K562 (cell line): ENCODE data around the gene LYSMD4. TPM values are rescaled to one million over a fixed set of nuclear protein-coding genes. Genes with fewer than 3 reads are reported as not detected.

Experiments used
- KLF1 ChIP-seq: fragments of 450-650 bp; IDR thresholded peaks from 2 replicates; pipeline ENCODE4 v1.6.1; 2016; ENCODE audit warnings: missing genetic modification characterization, missing compliant biosample characterization
- MBD2 ChIP-seq: sonication (generic); IDR thresholded peaks from 2 replicates; pipeline ENCODE4 v1.6.1; 2016; ENCODE audit warnings: low read depth, borderline replicate concordance
- NFRKB ChIP-seq: fragments of 450-650 bp; IDR thresholded peaks from 2 replicates; pipeline ENCODE4 v1.6.1; 2016; ENCODE audit warnings: low read depth
- TAF9B ChIP-seq: fragments of 450-650 bp; IDR thresholded peaks from 2 replicates; pipeline ENCODE4 v1.6.1; 2018; ENCODE audit warnings: mild to moderate bottlenecking; ENCODE audit not compliant: partially characterized antibody
- ZNF311 ChIP-seq: fragments of 250-450 bp; sonication (Bioruptor Pico); IDR thresholded peaks from 2 replicates; pipeline ENCODE4 v1.4.0; 2020; ENCODE audit warnings: mild to moderate bottlenecking, moderate library complexity
- ZNF445 ChIP-seq: fragments of 250-450 bp; sonication (Bioruptor Pico); IDR thresholded peaks from 2 replicates; pipeline ENCODE4 v1.4.0; 2020; ENCODE audit warnings: low read depth, mild to moderate bottlenecking, moderate library complexity
- polyA plus RNA-seq, 8 experiments: library from polyadenylated mRNA; depleted of rRNA in 4 of 8; stranded (reverse) in 5 of 8; unstranded in 3 of 8; fragments of >200 nt; fragmentation: Nextera tagmentation in 2 of 8; fragmentation: Illumina TruSeq in 1 of 8; extraction: Ambion mirVana in 2 of 8; extraction: Trizol in 1 of 8; gene quantifications; 2 replicates each; pipeline versions ENCODE4 v1.2.1 to v1.2.3, GENCODE V29; 2011 to 2014; ENCODE audit warnings: inconsistent platforms in 1 of 8, missing spikeins in 1 of 8
- total RNA-seq, 7 experiments: library from RNA; depleted of rRNA in 6 of 7; stranded (reverse); fragments of >200 nt in 6 of 7; fragmentation: Illumina TruSeq in 2 of 7; extraction: Trizol in 2 of 7; gene quantifications; 2 replicates each; pipeline versions ENCODE4 v1.2.1 to v1.2.3, GENCODE V29; 2011 to 2021; ENCODE audit warnings: low replicate concordance in 1 of 7
- TF ChIP-seq, protein P1 (sequence below), 2 experiments: fragments of 450-650 bp in 1 of 2; sonication (generic) in 1 of 2; formaldehyde crosslinking in 1 of 2; IDR thresholded peaks; 2 replicates each; pipeline versions ENCODE4 v1.7.1 to v1.9.0; 2016 to 2022; ENCODE audit warnings: inconsistent platforms in 1 of 2, mild to moderate bottlenecking in 1 of 2, missing genetic modification reagents in 1 of 2
- TF ChIP-seq, protein P2 (sequence below), 2 experiments: fragments of 450-650 bp in 1 of 2; IDR thresholded peaks; 2 replicates each; pipeline ENCODE4 v1.6.1; 2011 to 2017; ENCODE audit warnings: low read depth in 2 of 2, antibody characterized with exemption in 1 of 2, borderline replicate concordance in 1 of 2, low read length in 1 of 2, mild to moderate bottlenecking in 1 of 2, mixed read lengths in 1 of 2; ENCODE audit not compliant: control insufficient read depth in 1 of 2
- TF ChIP-seq, protein P3 (sequence below): fragments of 450-650 bp; IDR thresholded peaks from 2 replicates; pipeline ENCODE4 v1.7.1; 2018; ENCODE audit warnings: mild to moderate bottlenecking, low read depth; ENCODE audit not compliant: partially characterized antibody

LYSMD4 gene
- total and polyA plus RNA-seq, 9 of the 15 experiments (the other 6 are each of a cell fraction or from before 2014, with no cell fraction given) = 0.46 to 3.1 (median 2.0) TPM

- TF ChIP-seq, protein P1, sequence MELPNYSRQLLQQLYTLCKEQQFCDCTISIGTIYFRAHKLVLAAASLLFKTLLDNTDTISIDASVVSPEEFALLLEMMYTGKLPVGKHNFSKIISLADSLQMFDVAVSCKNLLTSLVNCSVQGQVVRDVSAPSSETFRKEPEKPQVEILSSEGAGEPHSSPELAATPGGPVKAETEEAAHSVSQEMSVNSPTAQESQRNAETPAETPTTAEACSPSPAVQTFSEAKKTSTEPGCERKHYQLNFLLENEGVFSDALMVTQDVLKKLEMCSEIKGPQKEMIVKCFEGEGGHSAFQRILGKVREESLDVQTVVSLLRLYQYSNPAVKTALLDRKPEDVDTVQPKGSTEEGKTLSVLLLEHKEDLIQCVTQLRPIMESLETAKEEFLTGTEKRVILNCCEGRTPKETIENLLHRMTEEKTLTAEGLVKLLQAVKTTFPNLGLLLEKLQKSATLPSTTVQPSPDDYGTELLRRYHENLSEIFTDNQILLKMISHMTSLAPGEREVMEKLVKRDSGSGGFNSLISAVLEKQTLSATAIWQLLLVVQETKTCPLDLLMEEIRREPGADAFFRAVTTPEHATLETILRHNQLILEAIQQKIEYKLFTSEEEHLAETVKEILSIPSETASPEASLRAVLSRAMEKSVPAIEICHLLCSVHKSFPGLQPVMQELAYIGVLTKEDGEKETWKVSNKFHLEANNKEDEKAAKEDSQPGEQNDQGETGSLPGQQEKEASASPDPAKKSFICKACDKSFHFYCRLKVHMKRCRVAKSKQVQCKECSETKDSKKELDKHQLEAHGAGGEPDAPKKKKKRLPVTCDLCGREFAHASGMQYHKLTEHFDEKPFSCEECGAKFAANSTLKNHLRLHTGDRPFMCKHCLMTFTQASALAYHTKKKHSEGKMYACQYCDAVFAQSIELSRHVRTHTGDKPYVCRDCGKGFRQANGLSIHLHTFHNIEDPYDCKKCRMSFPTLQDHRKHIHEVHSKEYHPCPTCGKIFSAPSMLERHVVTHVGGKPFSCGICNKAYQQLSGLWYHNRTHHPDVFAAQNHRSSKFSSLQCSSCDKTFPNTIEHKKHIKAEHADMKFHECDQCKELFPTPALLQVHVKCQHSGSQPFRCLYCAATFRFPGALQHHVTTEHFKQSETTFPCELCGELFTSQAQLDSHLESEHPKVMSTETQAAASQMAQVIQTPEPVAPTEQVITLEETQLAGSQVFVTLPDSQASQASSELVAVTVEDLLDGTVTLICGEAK (IDR thresholded peaks at IDR 0.05) = peak; percentile 56; the same call in 1 of the 2 replicates
- TF ChIP-seq, protein P1 (CRISPR knock-in tag; IDR thresholded peaks at IDR 0.05) = no peak
- TF ChIP-seq KLF1 = no peak
- TF ChIP-seq, protein P2, sequence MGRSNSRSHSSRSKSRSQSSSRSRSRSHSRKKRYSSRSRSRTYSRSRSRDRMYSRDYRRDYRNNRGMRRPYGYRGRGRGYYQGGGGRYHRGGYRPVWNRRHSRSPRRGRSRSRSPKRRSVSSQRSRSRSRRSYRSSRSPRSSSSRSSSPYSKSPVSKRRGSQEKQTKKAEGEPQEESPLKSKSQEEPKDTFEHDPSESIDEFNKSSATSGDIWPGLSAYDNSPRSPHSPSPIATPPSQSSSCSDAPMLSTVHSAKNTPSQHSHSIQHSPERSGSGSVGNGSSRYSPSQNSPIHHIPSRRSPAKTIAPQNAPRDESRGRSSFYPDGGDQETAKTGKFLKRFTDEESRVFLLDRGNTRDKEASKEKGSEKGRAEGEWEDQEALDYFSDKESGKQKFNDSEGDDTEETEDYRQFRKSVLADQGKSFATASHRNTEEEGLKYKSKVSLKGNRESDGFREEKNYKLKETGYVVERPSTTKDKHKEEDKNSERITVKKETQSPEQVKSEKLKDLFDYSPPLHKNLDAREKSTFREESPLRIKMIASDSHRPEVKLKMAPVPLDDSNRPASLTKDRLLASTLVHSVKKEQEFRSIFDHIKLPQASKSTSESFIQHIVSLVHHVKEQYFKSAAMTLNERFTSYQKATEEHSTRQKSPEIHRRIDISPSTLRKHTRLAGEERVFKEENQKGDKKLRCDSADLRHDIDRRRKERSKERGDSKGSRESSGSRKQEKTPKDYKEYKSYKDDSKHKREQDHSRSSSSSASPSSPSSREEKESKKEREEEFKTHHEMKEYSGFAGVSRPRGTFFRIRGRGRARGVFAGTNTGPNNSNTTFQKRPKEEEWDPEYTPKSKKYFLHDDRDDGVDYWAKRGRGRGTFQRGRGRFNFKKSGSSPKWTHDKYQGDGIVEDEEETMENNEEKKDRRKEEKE (IDR thresholded peaks at IDR 0.05; ENCODE audit: borderline replicate concordance in 1 of 2, control insufficient read depth in 1 of 2, low read depth in 2 of 2, low read length in 1 of 2) = no peak
- TF ChIP-seq TAF9B = no peak
- no peak for TF ChIP-seq ZNF311 (CRISPR knock-in tag)
- TF ChIP-seq NFRKB = peak; percentile 20; the same call in 1 of the 2 replicates
- TF ChIP-seq ZNF445 (CRISPR knock-in tag) = no peak
- no peak for TF ChIP-seq MBD2
- TF ChIP-seq, protein P3, sequence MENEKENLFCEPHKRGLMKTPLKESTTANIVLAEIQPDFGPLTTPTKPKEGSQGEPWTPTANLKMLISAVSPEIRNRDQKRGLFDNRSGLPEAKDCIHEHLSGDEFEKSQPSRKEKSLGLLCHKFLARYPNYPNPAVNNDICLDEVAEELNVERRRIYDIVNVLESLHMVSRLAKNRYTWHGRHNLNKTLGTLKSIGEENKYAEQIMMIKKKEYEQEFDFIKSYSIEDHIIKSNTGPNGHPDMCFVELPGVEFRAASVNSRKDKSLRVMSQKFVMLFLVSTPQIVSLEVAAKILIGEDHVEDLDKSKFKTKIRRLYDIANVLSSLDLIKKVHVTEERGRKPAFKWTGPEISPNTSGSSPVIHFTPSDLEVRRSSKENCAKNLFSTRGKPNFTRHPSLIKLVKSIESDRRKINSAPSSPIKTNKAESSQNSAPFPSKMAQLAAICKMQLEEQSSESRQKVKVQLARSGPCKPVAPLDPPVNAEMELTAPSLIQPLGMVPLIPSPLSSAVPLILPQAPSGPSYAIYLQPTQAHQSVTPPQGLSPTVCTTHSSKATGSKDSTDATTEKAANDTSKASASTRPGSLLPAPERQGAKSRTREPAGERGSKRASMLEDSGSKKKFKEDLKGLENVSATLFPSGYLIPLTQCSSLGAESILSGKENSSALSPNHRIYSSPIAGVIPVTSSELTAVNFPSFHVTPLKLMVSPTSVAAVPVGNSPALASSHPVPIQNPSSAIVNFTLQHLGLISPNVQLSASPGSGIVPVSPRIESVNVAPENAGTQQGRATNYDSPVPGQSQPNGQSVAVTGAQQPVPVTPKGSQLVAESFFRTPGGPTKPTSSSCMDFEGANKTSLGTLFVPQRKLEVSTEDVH = no peak
Observed at GRCh38 chr15:99703603-99704443, 29.4 kb downstream of the LYSMD4 start (continued).
